ELR (cell line): ENCODE measurements around the gene PRRT4.

Experiments used
- DNase-seq: peaks from one replicate; pipeline ENCODE4 v3.0.0-alpha.2; 2015; ENCODE audit warnings: low read depth

Gene PRRT4

GRCh38 chr7:128361411-128362379, at the start of gene PRRT4:
TSS of gene PRRT4 (minus strand) at chr7:128361690.
- peak; percentile 25 for DNase-seq

- DNase-seq, result peak; percentile 33
Measured at GRCh38 chr7:128410451-128410753, 48.9 kb upstream of the PRRT4 start.

GRCh38 chr7:128409596-128410450, 48.3 kb upstream of the PRRT4 start, which contains the start of gene IMPDH1:
TSS of gene IMPDH1 (minus strand) at chr7:128409982. CDS start at chr7:128409901, 81 bp downstream.
- DNase-seq, result peak; percentile 84

- no peak for DNase-seq
Measured at GRCh38 chr7:128408709-128409595, 47.5 kb upstream of the PRRT4 start.

- DNase-seq, result no peak
Measured at GRCh38 chr7:128407751-128408708, 46.5 kb upstream of the PRRT4 start.

GRCh38 chr7:128407233-128407589, 45.7 kb upstream of the PRRT4 start:
- DNase-seq, result no peak

GRCh38 chr7:128406314-128407232, 45.1 kb upstream of the PRRT4 start:
- no peak for DNase-seq

- peak; percentile 56 for DNase-seq
Measured at GRCh38 chr7:128405471-128406313, 44.2 kb upstream of the PRRT4 start.

- DNase-seq, result peak; percentile 40
Measured at GRCh38 chr7:128404886-128405470, 43.5 kb upstream of the PRRT4 start.

GRCh38 chr7:128404143-128404681, 42.7 kb upstream of the PRRT4 start:
- DNase-seq, result no peak

- no peak for DNase-seq
Measured at GRCh38 chr7:128403676-128404075, 42.2 kb upstream of the PRRT4 start.

- no peak for DNase-seq
Measured at GRCh38 chr7:128402356-128402755, 40.9 kb upstream of the PRRT4 start.

GRCh38 chr7:128400566-128400965, 39.1 kb upstream of the PRRT4 start:
- DNase-seq, result no peak

- no peak for DNase-seq
Measured at GRCh38 chr7:128399991-128400390, 38.5 kb upstream of the PRRT4 start.

GRCh38 chr7:128398841-128399135, 37.3 kb upstream of the PRRT4 start:
- no peak for DNase-seq

- DNase-seq, result peak; percentile 65
Measured at GRCh38 chr7:128398016-128398840, 36.7 kb upstream of the PRRT4 start.

GRCh38 chr7:128396357-128396756, 34.9 kb upstream of the PRRT4 start:
- no peak for DNase-seq
